ENCODE results near the gene COL1A1.

Gene COL1A1

DNA sequence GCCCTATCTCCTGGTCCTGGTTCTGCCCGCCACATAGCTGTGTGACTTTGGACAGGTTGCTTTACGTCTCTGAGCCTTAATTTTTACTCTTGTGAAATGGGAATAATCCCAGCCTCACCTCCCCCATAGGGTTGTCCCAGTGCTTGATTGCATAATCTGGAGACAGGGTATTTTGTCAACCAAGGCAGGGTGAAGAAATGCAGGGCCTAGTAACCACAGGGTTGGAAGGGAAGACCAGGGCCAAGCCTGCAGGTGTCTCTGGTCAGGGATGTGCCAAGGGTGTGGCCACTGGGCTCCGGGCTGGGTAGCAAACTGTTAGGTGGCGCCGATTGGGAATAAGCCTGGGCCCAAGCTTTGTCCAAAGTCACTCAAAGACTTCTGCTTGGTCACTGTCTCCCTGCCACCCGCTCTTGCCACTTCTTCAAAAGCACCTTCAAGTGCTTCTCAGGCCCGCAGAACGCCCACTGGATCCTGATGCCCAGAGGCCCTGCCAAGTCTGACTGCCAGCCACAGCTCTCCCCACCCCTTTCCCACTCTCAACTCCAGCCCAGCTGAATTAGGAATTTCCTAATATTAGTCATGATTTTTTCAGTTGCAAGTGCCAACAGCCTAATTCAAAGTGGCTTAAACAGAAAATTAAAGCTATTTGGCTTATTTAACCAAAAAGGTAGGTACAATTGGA lies 20.6 kb upstream of the COL1A1 start:
- ATAC-seq: peak; percentile 35
- TF ChIP-seq ZFP30 (CRISPR knock-in tag; IDR thresholded peaks at IDR 0.05): no peak
- TF ChIP-seq ZFP3 (CRISPR knock-in tag; IDR thresholded peaks at IDR 0.05): no peak
- no peak for TF ChIP-seq BACH2 (CRISPR knock-in tag; IDR thresholded peaks at IDR 0.05; ENCODE audit: borderline replicate concordance)
- TF ChIP-seq ESRRG (CRISPR knock-in tag; IDR thresholded peaks at IDR 0.05): no peak
- TF ChIP-seq OSR1 (CRISPR knock-in tag; IDR thresholded peaks at IDR 0.05): no peak

DNA sequence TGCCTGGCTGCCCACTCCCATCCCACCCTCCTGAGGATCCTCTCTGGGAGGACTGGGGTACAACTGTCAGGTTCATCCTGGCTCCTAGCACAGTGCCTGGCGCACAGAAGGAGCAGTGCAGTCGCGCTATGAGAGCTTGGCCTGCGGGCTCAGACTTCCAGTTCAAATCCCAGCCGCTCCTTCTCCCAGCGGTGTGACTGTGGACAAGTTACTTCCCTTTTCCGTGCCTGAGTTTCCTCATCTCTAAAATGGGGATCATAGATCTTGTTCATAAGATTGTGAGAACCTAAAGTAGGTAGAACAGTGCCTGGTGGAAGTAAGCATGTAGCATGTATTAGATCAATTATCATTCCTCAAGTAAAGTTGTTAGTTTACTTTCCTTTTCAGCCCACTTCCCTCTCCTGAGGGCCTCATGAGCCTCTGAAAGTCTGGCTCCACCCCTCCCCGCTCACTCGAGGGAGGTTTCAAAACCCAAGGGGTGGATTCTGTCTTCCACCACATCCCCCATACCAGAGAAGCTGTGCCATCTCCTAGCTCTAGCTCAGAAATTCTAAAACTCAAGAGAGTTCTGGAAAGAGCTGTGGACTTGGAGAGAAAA lies 19.9 kb upstream of the COL1A1 start:
- TF ChIP-seq ZNF8 (CRISPR knock-in tag; IDR thresholded peaks at IDR 0.05) (no peak), ZFP3 (CRISPR knock-in tag; IDR thresholded peaks at IDR 0.05) (no peak), BACH2 (CRISPR knock-in tag; IDR thresholded peaks at IDR 0.05; ENCODE audit: borderline replicate concordance) (no peak), ZNF70 (CRISPR knock-in tag; IDR thresholded peaks at IDR 0.05) (no peak), ZC3H10 (CRISPR knock-in tag; IDR thresholded peaks at IDR 0.05) (no peak), TSHZ2 (CRISPR knock-in tag; IDR thresholded peaks at IDR 0.05) (no peak), ISL1 (CRISPR knock-in tag; IDR thresholded peaks at IDR 0.05) (no peak), CSDC2 (CRISPR knock-in tag; IDR thresholded peaks at IDR 0.05) (no peak), ZNF565 (CRISPR knock-in tag; conservative IDR thresholded peaks at IDR 0.05; ENCODE audit: low read depth) (no peak), TOX (CRISPR knock-in tag; IDR thresholded peaks at IDR 0.05; ENCODE audit: borderline replicate concordance) (no peak), OSR1 (CRISPR knock-in tag; IDR thresholded peaks at IDR 0.05) (no peak), ESRRG (CRISPR knock-in tag; IDR thresholded peaks at IDR 0.05) (no peak)
- TF ChIP-seq, protein P1, sequence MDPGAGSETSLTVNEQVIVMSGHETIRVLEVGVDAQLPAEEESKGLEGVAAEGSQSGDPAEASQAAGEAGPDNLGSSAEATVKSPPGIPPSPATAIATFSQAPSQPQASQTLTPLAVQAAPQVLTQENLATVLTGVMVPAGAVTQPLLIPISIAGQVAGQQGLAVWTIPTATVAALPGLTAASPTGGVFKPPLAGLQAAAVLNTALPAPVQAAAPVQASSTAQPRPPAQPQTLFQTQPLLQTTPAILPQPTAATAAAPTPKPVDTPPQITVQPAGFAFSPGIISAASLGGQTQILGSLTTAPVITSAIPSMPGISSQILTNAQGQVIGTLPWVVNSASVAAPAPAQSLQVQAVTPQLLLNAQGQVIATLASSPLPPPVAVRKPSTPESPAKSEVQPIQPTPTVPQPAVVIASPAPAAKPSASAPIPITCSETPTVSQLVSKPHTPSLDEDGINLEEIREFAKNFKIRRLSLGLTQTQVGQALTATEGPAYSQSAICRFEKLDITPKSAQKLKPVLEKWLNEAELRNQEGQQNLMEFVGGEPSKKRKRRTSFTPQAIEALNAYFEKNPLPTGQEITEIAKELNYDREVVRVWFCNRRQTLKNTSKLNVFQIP (CRISPR knock-in tag; IDR thresholded peaks at IDR 0.05; ENCODE audit: borderline replicate concordance, low read depth): no peak
- peak; percentile 7; the same call in 2 of the 3 replicates for ATAC-seq

GRCh38 chr17:50220811-50221210 lies 19.4 kb upstream of the COL1A1 start:
- ATAC-seq: no peak

More at GRCh38 chr17:50220811-50221210, 19.4 kb upstream of the COL1A1 start:
- TF ChIP-seq RARB (CRISPR knock-in tag; IDR thresholded peaks at IDR 0.05): no peak
- TF ChIP-seq TCF4 (CRISPR knock-in tag; IDR thresholded peaks at IDR 0.05; ENCODE audit: borderline replicate concordance): no peak
- TF ChIP-seq ZFP3 (CRISPR knock-in tag; IDR thresholded peaks at IDR 0.05): no peak
- TF ChIP-seq CSDC2 (CRISPR knock-in tag; IDR thresholded peaks at IDR 0.05): no peak
- no peak for TF ChIP-seq TOX (CRISPR knock-in tag; IDR thresholded peaks at IDR 0.05; ENCODE audit: borderline replicate concordance)
- no peak for TF ChIP-seq ZNF70 (CRISPR knock-in tag; IDR thresholded peaks at IDR 0.05)
- TF ChIP-seq ZC3H10 (CRISPR knock-in tag; IDR thresholded peaks at IDR 0.05): no peak
- TF ChIP-seq SNAI2 (CRISPR knock-in tag; IDR thresholded peaks at IDR 0.05): no peak
- TF ChIP-seq ARNTL (CRISPR knock-in tag; IDR thresholded peaks at IDR 0.05; ENCODE audit: borderline replicate concordance, low read depth): no peak
- no peak for TF ChIP-seq CREB5 (CRISPR knock-in tag; IDR thresholded peaks at IDR 0.05; ENCODE audit: low read depth)
- no peak for TF ChIP-seq TSHZ2 (CRISPR knock-in tag; IDR thresholded peaks at IDR 0.05)

All from SK-N-SH treated with all-trans-retinoic acid at 6 μM for 48 hours (cell line).